GM18519 (cell line): ENCODE data around the gene MARK4.

ENCODE experiments used
- ATAC-seq: cut with Tn5 transposase; IDR thresholded peaks from one replicate; pipeline ENCODE4 v1.9.1; 2021; ENCODE audit warnings: mild to moderate bottlenecking, moderate library complexity; ENCODE audit not compliant: unreplicated experiment, low FRiP score

Gene MARK4

DNA sequence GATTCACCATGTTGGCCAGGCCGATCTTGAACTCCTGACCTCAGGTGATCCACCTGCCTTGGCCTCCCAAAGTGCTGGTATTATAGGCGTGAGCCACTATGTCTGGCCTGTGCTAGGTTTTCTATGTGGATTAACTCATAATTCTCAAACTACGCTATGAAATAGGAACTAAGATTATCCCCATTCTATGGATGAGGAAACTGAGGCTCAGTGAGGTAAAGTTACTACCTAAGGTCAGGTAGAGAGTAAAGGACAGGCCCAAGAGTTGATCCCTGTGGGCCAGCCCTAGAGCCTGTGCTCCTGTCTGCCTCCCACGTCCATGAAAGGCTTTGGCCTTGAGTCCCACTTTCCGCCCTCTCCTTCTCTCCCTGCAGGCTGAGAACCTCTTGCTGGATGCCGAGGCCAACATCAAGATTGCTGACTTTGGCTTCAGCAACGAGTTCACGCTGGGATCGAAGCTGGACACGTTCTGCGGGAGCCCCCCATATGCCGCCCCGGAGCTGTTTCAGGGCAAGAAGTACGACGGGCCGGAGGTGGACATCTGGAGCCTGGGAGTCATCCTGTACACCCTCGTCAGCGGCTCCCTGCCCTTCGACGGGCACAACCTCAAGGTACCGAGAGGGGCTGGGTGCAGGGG lies 20.1 kb downstream of the MARK4 start:
- no peak for ATAC-seq

DNA sequence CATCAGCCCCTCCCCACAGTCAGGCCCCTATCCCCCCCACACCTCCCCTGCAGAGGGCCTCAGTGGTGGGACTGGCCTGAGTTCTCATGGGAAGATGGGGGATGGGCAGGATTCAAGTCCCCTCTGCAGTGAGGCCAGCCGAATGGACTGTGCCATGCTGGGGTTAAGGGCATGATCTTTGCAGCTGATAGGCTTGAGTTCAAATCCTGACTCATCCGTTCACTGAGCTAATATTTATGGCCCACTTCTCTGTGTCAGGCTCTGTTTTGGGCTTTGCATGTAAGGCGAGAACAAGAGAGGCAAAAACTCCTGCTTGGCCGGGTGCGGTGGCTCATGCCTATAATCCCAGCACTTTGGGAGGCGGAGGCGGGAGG lies 20.7 kb downstream of the MARK4 start:
- ATAC-seq = no peak

DNA sequence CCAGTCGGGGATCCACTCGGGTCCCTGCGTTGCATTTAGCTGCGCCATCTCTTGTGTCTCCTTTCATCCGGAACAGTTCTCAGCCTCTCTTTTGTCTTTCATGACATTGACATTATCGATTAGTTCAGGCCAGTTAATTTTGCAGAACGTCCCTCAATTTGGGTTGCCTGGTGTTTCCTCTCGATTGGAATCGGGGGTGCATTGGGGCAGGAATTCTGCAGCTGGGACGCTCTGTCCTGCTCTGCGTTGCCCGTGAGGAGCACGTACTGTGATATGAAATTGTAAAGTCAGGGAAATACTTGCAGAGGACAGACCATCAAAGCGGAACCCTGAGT lies 22.4 kb downstream of the MARK4 start:
- ATAC-seq = no peak

DNA sequence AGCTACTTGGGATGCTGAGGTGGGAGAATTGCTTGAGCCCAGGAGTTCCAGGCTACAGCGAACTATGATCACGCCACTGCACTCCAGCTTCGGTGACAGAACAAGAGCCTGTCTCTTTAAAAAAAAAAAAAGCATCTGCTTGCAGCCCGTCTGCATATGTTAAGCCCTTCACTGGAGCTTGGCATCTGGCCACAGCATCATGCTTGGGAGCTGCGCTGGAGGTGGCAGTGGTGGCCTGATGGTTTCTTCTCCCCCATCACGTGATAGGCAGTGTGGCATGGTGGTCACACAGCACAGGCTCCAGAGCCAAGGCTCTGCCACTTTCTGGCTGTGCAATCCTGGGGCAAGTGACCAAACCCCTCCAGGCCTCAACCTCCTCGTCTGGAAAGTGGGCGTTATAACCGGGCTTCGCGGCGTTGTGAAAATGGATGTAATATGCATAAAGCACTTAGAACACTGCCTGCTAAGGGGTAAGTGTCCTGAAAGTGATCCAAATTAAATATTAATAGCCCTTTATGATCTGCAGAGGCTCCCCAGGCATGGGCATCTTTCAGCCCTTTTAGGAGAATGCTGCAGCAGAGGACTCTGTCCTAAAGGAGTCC lies 24.4 kb downstream of the MARK4 start:
- no peak for ATAC-seq

DNA sequence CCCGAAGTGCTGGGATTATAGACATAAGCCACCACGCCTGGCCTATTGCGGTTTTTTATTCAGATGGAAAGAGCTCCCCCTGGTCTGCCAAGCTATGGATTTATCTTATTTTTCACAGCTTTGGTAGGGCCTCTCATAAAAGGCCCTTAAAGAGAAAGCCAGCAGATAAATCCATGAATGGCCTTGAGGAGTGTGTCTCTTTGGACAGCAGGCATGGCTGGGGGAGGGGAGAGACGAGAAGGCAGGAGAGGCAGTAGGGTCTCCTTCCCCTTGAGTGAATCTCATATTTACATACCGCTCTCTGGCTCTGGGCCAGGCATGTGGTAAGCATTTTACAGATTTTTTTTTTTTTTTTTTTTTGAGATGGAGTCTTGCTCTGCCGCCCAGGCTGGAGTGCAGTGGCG lies 25.2 kb downstream of the MARK4 start:
- no peak for ATAC-seq

DNA sequence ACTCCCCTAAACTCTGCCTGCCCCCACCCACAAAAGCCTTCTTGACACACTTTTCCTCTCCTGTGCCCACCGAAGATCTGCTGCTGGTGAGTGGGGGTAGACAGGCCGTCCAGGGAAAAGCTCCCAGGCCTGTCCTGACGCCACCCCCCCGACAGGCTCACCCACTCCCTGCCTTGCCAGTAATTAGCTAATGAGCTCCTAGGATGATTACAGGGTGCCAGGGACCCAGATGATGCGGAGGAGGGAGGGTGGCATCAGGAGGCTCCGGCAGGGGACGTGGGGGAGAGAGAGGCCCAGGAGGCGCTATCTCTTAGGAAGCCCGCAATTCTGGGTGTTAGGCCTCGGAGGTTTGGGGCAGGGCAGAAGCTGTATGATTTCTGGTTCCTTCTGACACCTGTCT lies 27.0 kb downstream of the MARK4 start:
- no peak for ATAC-seq

DNA sequence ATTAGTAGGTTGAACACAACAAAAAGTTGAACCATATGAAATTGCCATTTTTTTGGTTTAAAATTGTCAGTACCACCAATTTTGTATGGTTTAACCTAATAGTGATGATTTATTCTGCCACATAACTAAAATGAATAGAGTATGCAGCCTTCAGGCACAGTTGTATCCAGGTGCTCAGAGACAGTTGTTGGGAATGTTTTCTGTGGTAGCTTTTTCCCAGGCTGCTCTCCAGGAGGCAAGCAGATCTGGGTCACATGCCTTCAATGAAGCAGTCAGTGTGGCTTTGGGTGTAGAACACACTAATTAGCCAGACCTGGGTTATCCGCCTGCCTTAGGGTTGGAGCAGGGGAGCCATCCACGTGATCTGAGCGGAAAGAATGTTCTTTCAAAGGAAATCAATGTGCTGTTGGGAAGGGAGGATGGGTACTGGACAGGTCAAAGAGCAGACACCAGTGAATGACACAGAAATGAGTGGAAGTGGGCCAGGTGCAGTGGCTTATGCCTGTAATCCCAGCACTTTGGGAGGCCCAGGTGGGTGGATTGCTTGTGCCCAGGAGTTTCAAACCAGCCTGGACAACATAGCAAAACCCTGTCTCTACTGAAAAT lies 28.6 kb downstream of the MARK4 start:
- ATAC-seq = no peak

DNA sequence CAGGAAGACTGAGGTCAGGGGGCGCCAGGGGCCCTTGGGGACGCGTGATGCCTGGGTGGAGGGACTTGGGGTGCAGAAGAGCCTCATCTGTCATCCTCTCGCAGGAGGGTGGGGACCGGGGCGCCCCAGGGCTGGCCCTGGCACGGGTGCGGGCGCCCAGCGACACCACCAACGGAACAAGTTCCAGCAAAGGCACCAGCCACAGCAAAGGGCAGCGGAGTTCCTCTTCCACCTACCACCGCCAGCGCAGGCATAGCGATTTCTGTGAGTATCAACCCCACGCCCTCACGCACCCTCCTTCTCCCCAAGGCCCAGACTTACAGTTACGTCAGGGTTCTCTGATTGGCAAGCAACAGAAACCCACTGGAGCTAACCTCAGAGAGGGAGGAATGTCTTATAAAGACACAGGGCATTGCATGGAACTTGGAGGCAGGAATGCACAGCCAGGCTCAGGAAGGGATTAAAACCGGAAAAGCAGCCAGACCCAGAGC lies 29.4 kb downstream of the MARK4 start:
- no peak for ATAC-seq

DNA sequence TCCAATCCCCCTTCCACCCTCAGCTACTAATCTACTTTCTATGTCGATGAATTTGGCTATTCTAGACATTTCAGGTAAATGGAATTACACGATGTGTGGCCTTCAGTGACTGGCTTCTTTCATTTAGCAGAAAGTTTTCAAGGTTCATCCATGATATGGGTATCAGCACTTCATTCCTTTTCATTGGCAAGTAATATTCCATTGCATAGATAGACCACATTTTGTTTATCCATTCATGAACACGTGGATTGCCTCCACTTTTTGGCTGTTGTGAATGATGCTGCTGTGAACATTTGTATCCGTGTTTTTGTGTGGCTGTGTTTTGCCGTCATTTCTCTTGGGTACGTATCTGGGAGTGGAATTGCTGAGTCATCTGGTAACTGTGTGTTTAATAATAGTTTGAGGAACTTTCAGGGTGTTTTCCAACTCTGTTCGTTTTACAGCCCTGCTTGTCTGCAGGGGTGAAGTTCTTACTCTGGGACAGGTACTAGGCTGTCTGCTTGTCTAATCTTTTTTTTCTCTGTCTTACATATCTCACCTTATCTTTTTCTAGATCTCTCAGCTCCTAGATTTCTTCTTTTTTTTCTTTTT lies 32.5 kb downstream of the MARK4 start:
- ATAC-seq = no peak

DNA sequence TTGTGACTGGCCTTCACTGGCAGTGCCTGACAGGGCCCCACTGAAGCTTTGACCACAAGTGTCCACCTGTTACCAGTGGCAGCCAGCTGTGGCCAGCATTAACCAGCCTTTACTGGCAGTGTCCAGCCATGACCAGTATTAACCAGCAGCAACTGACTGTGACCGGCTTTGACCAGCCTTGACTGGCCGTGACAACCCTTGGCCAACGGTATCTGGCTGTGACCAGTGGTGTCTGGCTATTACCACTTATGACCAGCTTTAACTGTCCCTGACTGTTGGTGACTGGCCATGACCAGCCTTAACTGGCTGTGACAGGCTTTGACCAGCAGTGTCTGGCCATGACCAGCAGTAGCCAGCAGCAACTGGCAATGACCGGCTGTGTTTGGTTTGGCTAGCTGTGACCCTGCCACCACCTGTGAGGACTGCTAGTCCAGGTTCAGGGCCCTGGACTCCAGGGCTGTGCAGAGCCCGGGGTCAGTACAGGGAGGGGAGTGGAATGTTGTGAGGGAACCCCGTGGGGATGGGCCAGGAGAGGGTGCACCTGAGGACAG lies 39.4 kb downstream of the MARK4 start:
- ATAC-seq = no peak

DNA sequence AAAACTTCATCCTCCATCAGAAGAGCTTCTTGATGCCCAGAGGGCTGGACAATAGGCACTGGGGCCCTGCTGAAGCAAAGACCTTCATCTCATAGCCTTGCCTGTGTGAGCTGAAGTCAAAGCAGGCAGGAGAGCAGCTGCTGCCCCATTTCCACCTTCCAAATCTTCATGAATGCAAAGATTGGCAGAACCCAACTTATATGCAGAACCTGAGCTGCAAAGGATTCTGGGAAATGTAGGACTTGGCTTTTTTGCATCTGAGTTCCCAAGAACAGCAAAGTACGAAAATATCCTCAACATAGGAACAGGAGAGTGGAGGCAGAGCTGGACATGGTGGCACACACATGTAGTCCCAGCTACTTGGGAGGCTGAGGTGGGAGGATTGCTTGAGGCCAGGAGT lies 40.8 kb downstream of the MARK4 start:
- ATAC-seq = no peak

DNA sequence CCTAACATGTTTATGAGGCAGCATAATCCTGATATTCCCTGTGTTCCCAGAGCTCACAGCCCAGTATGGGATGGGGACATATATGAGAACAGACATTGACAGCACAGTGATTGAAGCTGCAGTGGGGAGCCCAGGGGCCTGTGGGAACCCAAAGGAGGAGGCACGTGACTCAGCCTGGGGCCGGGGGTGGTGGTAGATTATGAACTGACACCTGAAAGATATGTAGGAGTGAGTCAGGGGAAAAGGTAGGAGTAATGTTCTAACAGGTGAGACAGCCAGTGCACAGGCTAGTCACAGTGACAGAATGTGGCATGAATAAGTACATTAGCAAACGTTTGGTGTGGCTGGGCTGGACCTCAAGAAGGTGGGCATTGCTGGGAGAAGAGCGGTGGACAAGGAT lies 42.6 kb downstream of the MARK4 start:
- no peak for ATAC-seq

DNA sequence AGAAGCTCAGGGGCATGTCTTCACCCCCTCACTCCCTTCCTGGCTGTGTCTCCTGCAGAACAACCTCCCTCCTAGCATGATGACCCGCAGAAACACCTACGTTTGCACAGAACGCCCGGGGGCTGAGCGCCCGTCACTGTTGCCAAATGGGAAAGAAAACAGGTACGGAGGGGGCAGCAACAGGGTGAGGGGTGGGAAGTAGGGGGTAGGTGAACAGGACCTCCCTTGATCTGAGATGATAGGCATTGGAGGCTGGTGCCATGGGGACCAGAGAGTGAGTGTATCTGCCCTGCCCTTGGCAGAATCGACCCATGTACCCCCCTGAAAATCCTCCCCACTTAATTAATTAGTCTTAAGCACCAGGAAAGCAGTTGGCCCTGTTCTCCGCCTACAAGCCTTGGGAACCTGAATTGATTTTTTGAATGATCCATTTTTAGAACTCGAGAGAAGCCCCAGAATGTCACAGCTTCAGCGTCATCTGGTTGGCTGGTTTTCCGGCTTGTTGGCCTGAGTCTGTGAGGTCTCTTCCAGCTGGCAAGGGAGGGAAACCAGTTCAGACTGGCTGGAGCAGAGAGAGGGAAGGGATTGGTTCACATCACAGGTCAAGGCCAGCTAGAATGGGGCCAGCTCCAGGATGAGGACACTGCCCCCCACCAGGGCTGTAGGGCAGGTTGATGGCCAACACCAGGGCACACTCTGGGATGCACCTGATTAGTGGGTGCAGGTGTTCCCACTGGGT lies 43.4 kb downstream of the MARK4 start:
- ATAC-seq = no peak

DNA sequence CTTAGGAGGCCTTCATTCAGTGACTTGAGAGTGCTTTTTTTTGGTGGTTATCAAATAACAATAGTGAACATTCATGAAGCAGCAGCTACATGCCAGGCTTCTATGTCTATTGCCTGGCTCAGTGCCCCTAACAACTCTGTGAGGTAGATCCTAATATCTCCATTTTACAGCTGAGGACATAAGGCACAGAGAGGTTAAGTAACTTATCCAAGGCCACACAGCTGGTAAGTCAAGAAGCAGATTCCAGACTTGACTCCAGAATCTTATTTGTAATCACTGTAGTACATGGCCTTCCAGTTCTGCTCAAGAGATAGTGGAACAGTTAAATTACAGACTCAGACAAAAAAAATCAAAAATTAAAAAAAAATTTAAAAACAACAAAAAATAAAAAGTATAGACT lies 44.8 kb downstream of the MARK4 start:
- no peak for ATAC-seq

DNA sequence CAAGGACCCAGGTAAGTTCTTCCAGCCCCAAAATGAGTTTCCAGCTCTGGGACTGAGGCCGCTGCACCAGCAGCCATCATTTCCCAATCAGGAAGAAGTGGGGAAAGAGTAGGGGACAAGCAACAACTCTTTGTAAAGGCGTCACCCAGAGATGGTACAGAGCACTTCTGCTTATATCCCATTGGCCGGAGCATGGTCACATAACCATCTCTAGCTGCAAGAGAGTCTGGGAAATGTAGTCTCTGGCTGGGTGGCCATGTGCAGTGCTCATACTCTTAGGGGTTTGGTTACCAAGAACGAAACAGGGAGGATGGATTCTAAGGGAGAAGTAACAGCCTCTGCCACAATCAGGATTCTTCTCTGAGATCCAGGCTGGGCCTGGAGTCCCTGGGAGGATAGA lies 45.3 kb downstream of the MARK4 start:
- ATAC-seq = no peak

DNA sequence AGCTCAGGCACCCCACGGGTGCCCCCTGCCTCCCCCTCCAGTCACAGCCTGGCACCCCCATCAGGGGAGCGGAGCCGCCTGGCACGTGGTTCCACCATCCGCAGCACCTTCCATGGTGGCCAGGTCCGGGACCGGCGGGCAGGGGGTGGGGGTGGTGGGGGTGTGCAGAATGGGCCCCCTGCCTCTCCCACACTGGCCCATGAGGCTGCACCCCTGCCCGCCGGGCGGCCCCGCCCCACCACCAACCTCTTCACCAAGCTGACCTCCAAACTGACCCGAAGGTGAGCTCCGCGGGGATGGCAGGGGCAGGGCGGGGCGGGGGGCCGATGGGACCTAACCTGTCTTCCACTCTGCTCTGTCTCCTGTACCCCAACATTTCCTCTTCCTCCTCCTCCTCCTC lies 46.6 kb downstream of the MARK4 start:
- ATAC-seq = no peak

DNA sequence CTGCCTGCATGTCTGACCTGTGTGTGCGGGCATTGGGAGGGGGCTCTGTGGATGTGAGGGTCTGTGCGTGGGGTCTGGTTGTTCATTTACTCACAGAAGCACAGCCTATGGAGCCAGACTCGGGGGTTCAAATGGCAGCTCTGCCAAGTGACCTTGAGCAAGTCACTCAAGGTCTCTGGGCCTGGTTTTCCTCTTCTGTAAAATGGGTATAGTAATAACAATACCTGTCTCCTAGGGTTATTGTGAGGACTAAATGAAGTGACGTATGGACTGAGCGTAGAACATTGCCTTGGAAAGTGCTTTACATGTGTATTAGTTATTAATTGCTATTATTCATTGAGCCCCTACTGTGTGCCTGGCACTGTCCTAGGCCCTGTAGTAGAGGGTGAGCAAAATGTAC lies 47.2 kb downstream of the MARK4 start:
- ATAC-seq = no peak

DNA sequence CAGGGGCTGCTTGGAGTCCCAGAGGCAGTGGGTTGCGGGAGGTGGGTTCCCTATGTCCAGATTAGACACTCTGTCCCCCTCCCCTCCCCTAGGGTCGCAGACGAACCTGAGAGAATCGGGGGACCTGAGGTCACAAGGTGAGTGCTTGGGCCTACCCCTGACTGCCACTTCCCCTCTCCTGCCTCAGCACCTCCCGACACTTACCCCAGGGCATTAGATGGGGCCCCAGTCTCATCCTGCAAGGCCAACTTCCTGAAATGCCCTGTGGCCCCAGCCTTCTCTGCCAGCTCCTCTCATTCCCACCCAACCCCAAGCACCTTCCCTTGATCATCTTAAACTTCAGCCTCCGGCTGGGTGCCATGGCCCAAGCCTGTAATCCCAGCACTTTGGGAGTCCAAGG lies 48.6 kb downstream of the MARK4 start:
- ATAC-seq = no peak

DNA sequence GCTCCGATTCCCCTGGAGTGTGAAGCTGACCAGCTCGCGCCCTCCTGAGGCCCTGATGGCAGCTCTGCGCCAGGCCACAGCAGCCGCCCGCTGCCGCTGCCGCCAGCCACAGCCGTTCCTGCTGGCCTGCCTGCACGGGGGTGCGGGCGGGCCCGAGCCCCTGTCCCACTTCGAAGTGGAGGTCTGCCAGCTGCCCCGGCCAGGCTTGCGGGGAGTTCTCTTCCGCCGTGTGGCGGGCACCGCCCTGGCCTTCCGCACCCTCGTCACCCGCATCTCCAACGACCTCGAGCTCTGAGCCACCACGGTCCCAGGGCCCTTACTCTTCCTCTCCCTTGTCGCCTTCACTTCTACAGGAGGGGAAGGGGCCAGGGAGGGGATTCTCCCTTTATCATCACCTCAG lies 51.3 kb downstream of the MARK4 start:
- ATAC-seq = no peak

DNA sequence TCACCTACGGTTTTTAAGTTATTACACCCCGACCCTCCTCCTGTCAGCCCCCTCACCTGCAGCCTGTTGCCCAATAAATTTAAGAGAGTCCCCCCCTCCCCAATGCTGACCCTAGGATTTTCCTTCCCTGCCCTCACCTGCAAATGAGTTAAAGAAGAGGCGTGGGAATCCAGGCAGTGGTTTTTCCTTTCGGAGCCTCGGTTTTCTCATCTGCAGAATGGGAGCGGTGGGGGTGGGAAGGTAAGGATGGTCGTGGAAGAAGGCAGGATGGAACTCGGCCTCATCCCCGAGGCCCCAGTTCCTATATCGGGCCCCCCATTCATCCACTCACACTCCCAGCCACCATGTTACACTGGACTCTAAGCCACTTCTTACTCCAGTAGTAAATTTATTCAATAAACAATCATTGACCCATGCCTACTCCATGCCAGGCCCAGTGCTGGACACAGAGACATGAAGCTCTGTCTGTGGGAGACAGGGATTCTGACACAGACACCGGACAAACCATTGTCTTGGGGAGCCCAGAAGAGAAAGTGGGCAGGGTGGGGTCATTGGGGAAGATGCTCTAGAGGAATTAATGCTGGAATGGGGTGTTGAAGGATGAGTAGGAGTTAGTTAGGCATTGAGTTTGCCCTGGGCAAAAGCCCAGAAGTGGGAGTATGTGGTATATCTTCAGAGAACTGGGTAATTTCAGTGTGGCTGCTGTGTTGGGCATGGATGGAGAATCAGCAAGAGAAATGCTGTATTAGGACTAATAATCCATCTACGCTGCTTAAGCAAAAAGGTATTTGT lies 52.4 kb downstream of the MARK4 start:
- no peak for ATAC-seq
